ENCODE data around the gene SVIL.

GRCh38 chr10:29501692-29502091 is 133.1 kb downstream of the SVIL start:
- TF ChIP-seq CTCF (conservative IDR thresholded peaks at IDR 0.05): no peak
- no peak for TF ChIP-seq EZH2 (IDR thresholded peaks at IDR 0.05; ENCODE audit: low read depth)
